22Rv1 (cell line): ENCODE data around the gene MAGOHB.

Source experiments
- H3K27ac ChIP-seq: fragments of 450-650 bp; 2 replicates; pipeline ENCODE4 v1.5.1; 2017
- ZFX ChIP-seq: fragments of 450-650 bp; IDR thresholded peaks from 2 replicates; pipeline ENCODE4 v1.6.1; 2017; ENCODE audit warnings: antibody characterized with exemption, borderline replicate concordance
- TF ChIP-seq, protein P1 (sequence below): fragments of 450-650 bp; IDR thresholded peaks from 2 replicates; pipeline ENCODE4 v1.5.1; 2017; ENCODE audit warnings: mild to moderate bottlenecking

The MAGOHB gene

DNA sequence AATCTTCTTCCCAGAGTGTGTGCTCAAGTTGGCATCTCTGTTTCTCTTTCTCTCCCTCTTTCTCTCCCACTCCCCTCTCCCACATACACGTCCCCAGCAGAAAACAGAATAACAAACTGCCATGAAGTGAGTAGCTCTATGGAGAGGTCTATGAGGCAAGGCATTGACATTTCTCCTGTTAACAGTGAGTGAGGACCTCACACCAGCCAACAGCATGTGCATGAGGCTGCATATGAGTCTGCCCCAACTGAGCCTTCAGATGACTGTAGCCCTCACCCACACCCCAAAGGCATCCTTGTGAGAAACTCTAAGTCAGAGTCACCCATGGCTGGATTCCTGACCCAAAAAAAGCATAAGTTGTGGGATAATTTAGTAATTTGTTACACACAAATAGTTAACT, 50.4 kb downstream of the MAGOHB start:
- no peak overlapping the region for H3K27ac ChIP-seq
- TF ChIP-seq ZFX = no peak
- TF ChIP-seq, protein P1, sequence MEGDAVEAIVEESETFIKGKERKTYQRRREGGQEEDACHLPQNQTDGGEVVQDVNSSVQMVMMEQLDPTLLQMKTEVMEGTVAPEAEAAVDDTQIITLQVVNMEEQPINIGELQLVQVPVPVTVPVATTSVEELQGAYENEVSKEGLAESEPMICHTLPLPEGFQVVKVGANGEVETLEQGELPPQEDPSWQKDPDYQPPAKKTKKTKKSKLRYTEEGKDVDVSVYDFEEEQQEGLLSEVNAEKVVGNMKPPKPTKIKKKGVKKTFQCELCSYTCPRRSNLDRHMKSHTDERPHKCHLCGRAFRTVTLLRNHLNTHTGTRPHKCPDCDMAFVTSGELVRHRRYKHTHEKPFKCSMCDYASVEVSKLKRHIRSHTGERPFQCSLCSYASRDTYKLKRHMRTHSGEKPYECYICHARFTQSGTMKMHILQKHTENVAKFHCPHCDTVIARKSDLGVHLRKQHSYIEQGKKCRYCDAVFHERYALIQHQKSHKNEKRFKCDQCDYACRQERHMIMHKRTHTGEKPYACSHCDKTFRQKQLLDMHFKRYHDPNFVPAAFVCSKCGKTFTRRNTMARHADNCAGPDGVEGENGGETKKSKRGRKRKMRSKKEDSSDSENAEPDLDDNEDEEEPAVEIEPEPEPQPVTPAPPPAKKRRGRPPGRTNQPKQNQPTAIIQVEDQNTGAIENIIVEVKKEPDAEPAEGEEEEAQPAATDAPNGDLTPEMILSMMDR = no peak

DNA sequence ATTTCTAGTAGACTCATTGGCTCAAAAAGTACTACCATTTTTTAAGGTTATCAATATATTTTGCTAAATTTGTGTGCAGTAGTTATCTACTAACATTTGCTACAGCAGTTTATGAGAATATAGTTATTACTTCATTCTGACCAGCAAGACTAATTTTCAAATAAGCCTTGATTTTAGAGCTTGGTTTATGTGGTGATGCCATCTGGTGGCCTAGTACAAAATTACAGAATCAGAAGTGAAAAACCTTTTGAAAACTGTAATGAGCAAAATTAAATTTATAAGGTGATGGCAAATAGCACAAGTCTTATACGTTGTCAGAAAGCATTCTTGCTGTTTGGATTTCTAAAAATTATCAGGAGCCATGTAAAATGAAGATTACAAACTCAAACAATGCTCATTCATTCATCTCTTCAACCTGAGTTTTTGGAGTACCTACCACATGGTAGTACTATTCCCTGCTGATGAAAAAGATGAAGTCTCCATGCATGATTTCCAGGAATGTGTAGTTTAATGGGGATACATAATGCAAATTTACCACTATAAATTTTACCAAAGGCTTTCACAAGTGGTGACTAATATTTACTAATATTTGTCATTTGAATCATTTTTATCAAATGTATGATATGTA, 51.0 kb downstream of the MAGOHB start:
- no peak overlapping the region for H3K27ac ChIP-seq
- TF ChIP-seq, protein P1 = peak; percentile 87
- TF ChIP-seq ZFX = no peak

DNA sequence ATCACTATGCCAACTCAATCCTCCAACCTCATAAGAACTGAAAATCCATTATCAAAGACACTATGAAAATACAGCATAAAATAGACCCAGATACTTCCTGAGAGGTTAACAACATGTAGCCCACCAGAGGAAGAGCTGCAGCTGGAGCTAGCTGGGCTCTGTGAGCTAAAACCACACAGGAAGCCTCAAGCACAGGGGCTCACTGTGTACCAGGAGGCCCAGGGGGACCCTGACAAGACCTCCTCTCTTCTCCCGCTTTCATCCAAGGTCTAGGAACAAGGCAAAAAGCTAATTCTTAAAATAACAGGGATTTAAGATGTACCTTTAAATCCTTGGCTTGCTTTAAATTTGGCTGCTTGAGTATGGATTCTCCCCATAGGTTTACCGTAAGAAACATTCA, 54.2 kb downstream of the MAGOHB start:
- TF ChIP-seq ZFX = no peak
- TF ChIP-seq, protein P1 = no peak
- no peak overlapping the region for H3K27ac ChIP-seq

DNA sequence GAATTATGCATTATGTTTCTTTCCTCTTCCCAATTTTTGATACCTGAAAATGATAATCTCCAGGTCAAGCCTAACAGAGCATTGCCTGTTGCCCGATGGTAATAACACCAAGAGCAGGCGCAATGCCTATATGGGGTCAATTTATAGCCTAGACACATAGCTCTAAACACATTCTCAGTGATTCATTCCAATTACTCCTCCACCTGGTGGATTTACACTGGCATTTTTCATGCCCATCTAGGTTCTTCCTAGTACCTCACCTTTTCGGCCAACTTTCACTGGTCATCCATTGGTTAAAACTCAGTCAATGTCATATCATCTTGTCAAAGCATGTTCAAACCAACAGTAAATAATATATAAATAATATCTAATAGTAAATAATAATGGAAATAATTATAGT, 54.6 kb downstream of the MAGOHB start:
- TF ChIP-seq ZFX = no peak
- TF ChIP-seq, protein P1 = 0 out of 2 replicates have a peak, but pooled peaks have one; percentile 5
- no peak overlapping the region for H3K27ac ChIP-seq

DNA sequence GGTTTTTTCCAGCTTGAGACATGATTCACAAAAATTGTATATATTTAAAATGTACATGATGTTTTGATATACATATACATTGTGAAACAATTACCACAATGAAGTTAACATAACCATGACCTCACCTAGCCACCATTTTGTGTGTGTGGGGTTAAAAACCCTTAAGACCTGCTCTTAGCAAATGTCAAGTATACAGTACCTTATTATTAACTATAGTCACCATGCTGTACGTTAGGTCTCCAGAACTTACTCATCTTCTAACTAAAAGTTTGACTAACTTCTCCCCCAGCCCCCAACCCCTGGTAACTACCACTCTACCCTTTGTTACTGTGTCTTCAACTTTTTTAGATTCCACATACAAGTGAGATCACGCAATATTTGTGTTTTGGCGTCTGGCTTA, 55.1 kb downstream of the MAGOHB start:
- no peak overlapping the region for H3K27ac ChIP-seq
- TF ChIP-seq ZFX = no peak
- TF ChIP-seq, protein P1 = no peak

DNA sequence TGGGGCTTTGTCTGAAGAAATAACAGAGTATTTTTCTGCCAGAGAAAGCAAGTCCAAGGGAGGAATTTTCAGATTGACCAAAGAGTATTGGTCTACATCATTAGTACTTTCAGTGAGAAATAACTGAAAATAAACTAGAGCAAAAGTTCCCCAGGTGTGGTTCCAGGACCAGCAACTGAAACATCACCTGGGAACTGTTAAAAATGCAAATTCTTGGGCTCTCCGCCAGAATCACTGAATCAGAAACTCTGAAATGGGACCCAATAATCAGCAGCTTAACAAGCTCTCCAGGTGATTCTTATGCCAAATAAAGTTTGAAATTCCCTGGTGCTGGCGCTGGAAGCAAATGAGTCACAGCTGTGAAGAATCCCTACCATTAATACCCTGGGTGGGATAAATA, 55.6 kb downstream of the MAGOHB start:
- no peak overlapping the region for H3K27ac ChIP-seq
- TF ChIP-seq, protein P1 = no peak
- TF ChIP-seq ZFX = no peak

DNA sequence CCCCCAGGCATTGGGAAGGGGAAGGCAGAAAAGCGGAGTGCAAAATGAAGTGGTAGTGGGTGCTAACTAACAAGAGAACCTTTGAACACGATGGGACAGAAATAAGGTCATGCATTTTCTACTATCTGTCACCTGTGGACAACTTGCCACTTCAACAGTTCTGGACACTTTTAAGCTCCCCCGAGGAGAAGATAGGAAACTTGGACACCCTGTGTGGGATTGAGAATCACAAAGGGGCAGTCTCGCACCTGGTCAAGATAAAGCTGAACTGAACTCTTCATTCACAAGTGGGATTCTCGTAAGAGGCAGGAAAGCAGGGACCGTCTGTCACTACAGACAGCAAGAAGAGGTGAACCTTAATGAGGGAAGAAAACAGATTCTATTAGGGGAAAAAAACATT, 56.1 kb downstream of the MAGOHB start:
- TF ChIP-seq, protein P1 = no peak
- TF ChIP-seq ZFX = no peak
- no peak overlapping the region for H3K27ac ChIP-seq
